Adrenal gland (tissue), 5 donors: ENCODE measurements around the gene SH2D4B.

Experiments
- POLR2A ChIP-seq, 2 donors: fragments of 450-650 bp; IDR thresholded peaks; one replicate each; pipeline ENCODE4 v1.6.1; 2017; ENCODE audit warnings: antibody characterized with exemption in 2 of 2, mild to moderate bottlenecking in 2 of 2, moderate library complexity in 1 of 2
- TF ChIP-seq, protein P1 (sequence below), 6 experiments: fragments of 450-650 bp in 4 of 6; fragments of 200-600 bp in 2 of 6; sonication (generic) in 1 of 6; IDR thresholded peaks; 1 replicate in 5 of 6; 2 replicates in 1 of 6; pipeline versions ENCODE4 v1.5.1 to v1.8.0; 2016 to 2021; ENCODE audit warnings: antibody characterized with exemption in 6 of 6, mild to moderate bottlenecking in 2 of 6, moderate library complexity in 1 of 6
- donor health status: DM: no; HTN: no; CAD: no.

DNA sequence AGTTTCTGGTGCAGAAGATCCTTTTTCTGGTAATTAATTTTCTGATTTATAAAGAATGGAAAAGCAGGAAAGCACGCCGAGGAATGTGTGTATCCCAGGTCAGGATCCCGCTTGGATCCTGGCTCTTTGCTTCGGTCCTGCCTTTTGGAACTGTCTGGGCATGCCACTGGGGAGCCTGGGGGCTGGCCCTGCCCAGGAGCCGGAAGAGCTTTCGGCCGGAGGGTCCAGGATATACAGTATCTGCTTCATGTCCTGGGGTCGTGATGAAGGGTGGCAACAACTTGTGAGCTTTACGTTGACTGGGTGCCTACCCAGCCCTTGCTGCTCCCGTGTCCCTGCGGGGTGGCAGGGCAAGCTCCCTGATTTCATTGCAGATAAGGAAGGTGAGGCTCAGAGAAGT, 2.4 kb downstream of the SH2D4B start:
- TF ChIP-seq, protein P1, sequence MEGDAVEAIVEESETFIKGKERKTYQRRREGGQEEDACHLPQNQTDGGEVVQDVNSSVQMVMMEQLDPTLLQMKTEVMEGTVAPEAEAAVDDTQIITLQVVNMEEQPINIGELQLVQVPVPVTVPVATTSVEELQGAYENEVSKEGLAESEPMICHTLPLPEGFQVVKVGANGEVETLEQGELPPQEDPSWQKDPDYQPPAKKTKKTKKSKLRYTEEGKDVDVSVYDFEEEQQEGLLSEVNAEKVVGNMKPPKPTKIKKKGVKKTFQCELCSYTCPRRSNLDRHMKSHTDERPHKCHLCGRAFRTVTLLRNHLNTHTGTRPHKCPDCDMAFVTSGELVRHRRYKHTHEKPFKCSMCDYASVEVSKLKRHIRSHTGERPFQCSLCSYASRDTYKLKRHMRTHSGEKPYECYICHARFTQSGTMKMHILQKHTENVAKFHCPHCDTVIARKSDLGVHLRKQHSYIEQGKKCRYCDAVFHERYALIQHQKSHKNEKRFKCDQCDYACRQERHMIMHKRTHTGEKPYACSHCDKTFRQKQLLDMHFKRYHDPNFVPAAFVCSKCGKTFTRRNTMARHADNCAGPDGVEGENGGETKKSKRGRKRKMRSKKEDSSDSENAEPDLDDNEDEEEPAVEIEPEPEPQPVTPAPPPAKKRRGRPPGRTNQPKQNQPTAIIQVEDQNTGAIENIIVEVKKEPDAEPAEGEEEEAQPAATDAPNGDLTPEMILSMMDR (IDR thresholded peaks at IDR 0.05): no peak
- no peak for TF ChIP-seq POLR2A (IDR thresholded peaks at IDR 0.05)
